Measurements from ENCODE around the gene TXNDC11.

TXNDC11 gene

GRCh38 chr16:11651796-11652195 lies 90.9 kb downstream of the TXNDC11 start:
- no peak for DNase-seq

- no peak for DNase-seq
Measured at GRCh38 chr16:11650641-11651591, 91.7 kb downstream of the TXNDC11 start.

- DNase-seq = no peak
Measured at GRCh38 chr16:11649276-11649675, 93.4 kb downstream of the TXNDC11 start.

GRCh38 chr16:11642765-11643116 lies 99.9 kb downstream of the TXNDC11 start:
- DNase-seq = no peak

GRCh38 chr16:11640987-11641817 lies 101.5 kb downstream of the TXNDC11 start:
- DNase-seq = peak; percentile 65

- DNase-seq = peak; percentile 83
Measured at GRCh38 chr16:11639925-11640899, 102.4 kb downstream of the TXNDC11 start.

GRCh38 chr16:11639008-11639562 lies 103.6 kb downstream of the TXNDC11 start:
- DNase-seq = no peak

GRCh38 chr16:11638140-11638539 lies 104.5 kb downstream of the TXNDC11 start:
- no peak for DNase-seq

GRCh38 chr16:11637320-11637719 lies 105.3 kb downstream of the TXNDC11 start:
- no peak for DNase-seq

- no peak for DNase-seq
Measured at GRCh38 chr16:11636172-11636721, 106.4 kb downstream of the TXNDC11 start.

GRCh38 chr16:11635679-11636171 lies 106.9 kb downstream of the TXNDC11 start:
- DNase-seq = no peak

- no peak for DNase-seq
Measured at GRCh38 chr16:11635113-11635652, 107.5 kb downstream of the TXNDC11 start.

- DNase-seq = no peak
Measured at GRCh38 chr16:11634312-11634711, 108.3 kb downstream of the TXNDC11 start.

GRCh38 chr16:11633113-11633512 lies 109.5 kb downstream of the TXNDC11 start:
- DNase-seq = no peak

GRCh38 chr16:11632455-11632939 lies 110.2 kb downstream of the TXNDC11 start:
- peak; percentile 67 for DNase-seq

GRCh38 chr16:11631214-11631613 lies 111.4 kb downstream of the TXNDC11 start:
- no peak for DNase-seq

GRCh38 chr16:11630768-11631056 lies 111.9 kb downstream of the TXNDC11 start:
- DNase-seq = no peak

GRCh38 chr16:11630046-11630767 lies 112.5 kb downstream of the TXNDC11 start:
- no peak for DNase-seq

All from kidney glomerular epithelial cell (primary cell).